GM18907 (cell line): ENCODE measurements around the gene RNF43.

Experiments
- ATAC-seq: cut with Tn5 transposase; IDR thresholded peaks from one replicate; pipeline ENCODE4 v1.9.1; 2021; ENCODE audit warnings: mild to moderate bottlenecking, moderate library complexity; ENCODE audit not compliant: unreplicated experiment

The RNF43 gene

GRCh38 chr17:58417300-58418092 lies at the start of gene RNF43:
Gene RNF43 (minus strand): TSS chr17:58417534. CDS start chr17:58415577, 1,957 bp downstream.
- ATAC-seq, result peak; percentile 91

GRCh38 chr17:58455491-58455890 lies 38.2 kb upstream of the RNF43 start:
- ATAC-seq, result no peak

GRCh38 chr17:58452738-58453137 lies 35.4 kb upstream of the RNF43 start:
- no peak for ATAC-seq

- no peak for ATAC-seq
These were observed 30.0 kb upstream of the RNF43 start for GRCh38 chr17:58447039-58447975.

- ATAC-seq, result no peak
These were observed 28.8 kb upstream of the RNF43 start for GRCh38 chr17:58446086-58446485.

- ATAC-seq, result no peak
These were observed 19.5 kb upstream of the RNF43 start for GRCh38 chr17:58436805-58437239.

- ATAC-seq, result no peak
These were observed 18.9 kb upstream of the RNF43 start for GRCh38 chr17:58436245-58436644.

GRCh38 chr17:58432806-58433573 lies 15.7 kb upstream of the RNF43 start:
- ATAC-seq, result no peak

- ATAC-seq, result no peak
These were observed 10.5 kb upstream of the RNF43 start for GRCh38 chr17:58427807-58428206.

GRCh38 chr17:58421711-58422110 lies 4.4 kb upstream of the RNF43 start:
- no peak for ATAC-seq

- ATAC-seq, result no peak
These were observed 3.5 kb upstream of the RNF43 start for GRCh38 chr17:58420827-58421226.

GRCh38 chr17:58416937-58417299 lies 416 bp downstream of the RNF43 start:
- ATAC-seq, result no peak

GRCh38 chr17:58416396-58416795 lies 938 bp downstream of the RNF43 start:
- ATAC-seq, result no peak

- ATAC-seq, result no peak
These were observed 1.8 kb downstream of the RNF43 start for GRCh38 chr17:58415371-58416055.

GRCh38 chr17:58414596-58414997 lies 2.7 kb downstream of the RNF43 start:
- ATAC-seq, result no peak

GRCh38 chr17:58413684-58414083 lies 3.6 kb downstream of the RNF43 start:
- no peak for ATAC-seq

- ATAC-seq, result no peak
These were observed 4.3 kb downstream of the RNF43 start for GRCh38 chr17:58412961-58413586.

GRCh38 chr17:58412064-58412703 lies 5.2 kb downstream of the RNF43 start:
- no peak for ATAC-seq

- ATAC-seq, result no peak
These were observed 5.9 kb downstream of the RNF43 start for GRCh38 chr17:58411408-58411894.
